Measurements from ENCODE around the gene SSBP3.
"Not testable (repeated sequence)": the region's sequence is repeated elsewhere in the genome, so short reads cannot be mapped to it uniquely, and the experiment has no call there.

SSBP3 gene

GRCh38 chr1:54406339-54407153 is at the start of gene SSBP3:
SSBP3 (minus strand) TSS chr1:54406394.
- peak; percentile 5 for TF ChIP-seq CTCF (IDR thresholded peaks at IDR 0.05; ENCODE audit: insufficient read depth, low read depth, low read length, missing control alignments)
- peak within 1 kb of the TSS; percentile 88 for H3K4me3 ChIP-seq (ENCODE audit: low read depth, low read length)
- peak; percentile 97 for DNase-seq (ENCODE audit: low read depth)

GRCh38 chr1:54453509-54453908 is 47.3 kb upstream of the SSBP3 start:
- no peak for TF ChIP-seq CTCF (IDR thresholded peaks at IDR 0.05; ENCODE audit: insufficient read depth, low read depth, low read length, missing control alignments)
- DNase-seq (ENCODE audit: low read depth): no peak
- no peak overlapping the region for H3K4me3 ChIP-seq (ENCODE audit: low read depth, low read length)

- TF ChIP-seq CTCF (IDR thresholded peaks at IDR 0.05; ENCODE audit: insufficient read depth, low read depth, low read length, missing control alignments): no peak
- no peak overlapping the region for H3K4me3 ChIP-seq (ENCODE audit: low read depth, low read length)
- DNase-seq (ENCODE audit: low read depth): no peak
Observed at GRCh38 chr1:54453022-54453421, 46.8 kb upstream of the SSBP3 start.

GRCh38 chr1:54449431-54449830 is 43.2 kb upstream of the SSBP3 start:
- not testable (repeated sequence) for H3K4me3 ChIP-seq (ENCODE audit: low read depth, low read length); DNase-seq (ENCODE audit: low read depth)

- DNase-seq (ENCODE audit: low read depth); H3K4me3 ChIP-seq (ENCODE audit: low read depth, low read length): not testable (repeated sequence)
Observed at GRCh38 chr1:54448801-54449200, 42.6 kb upstream of the SSBP3 start.

GRCh38 chr1:54447081-54447480 is 40.9 kb upstream of the SSBP3 start:
- DNase-seq (ENCODE audit: low read depth); H3K4me3 ChIP-seq (ENCODE audit: low read depth, low read length): not testable (repeated sequence)

- no peak for TF ChIP-seq CTCF (IDR thresholded peaks at IDR 0.05; ENCODE audit: insufficient read depth, low read depth, low read length, missing control alignments)
- no peak for DNase-seq (ENCODE audit: low read depth)
- no peak overlapping the region for H3K4me3 ChIP-seq (ENCODE audit: low read depth, low read length)
Observed at GRCh38 chr1:54442185-54442584, 36.0 kb upstream of the SSBP3 start.

GRCh38 chr1:54439550-54440223 is 33.5 kb upstream of the SSBP3 start:
- DNase-seq (ENCODE audit: low read depth): no peak
- no peak for TF ChIP-seq CTCF (IDR thresholded peaks at IDR 0.05; ENCODE audit: insufficient read depth, low read depth, low read length, missing control alignments)
- no peak overlapping the region for H3K4me3 ChIP-seq (ENCODE audit: low read depth, low read length)
